OCI-LY3 (cell line): ENCODE data around the gene GRIK2.

Source experiments
- H2AFZ ChIP-seq: fragments of 200-600, 300-600 bp; shearing (Covaris generic); 2 replicates; pipeline ENCODE4 v1.6.0; 2014; ENCODE audit warnings: antibody characterized with exemption, low read depth, low read length
- H3K27ac ChIP-seq: fragments of 200-600, 300-600 bp; sonication (generic); 2 replicates; pipeline ENCODE4 v1.5.1; 2014; ENCODE audit warnings: mild to moderate bottlenecking, low read length, moderate library complexity, mixed read lengths
- H3K27me3 ChIP-seq: fragments of 200-600, 300-600 bp; sonication (generic); 2 replicates; pipeline ENCODE4 v1.6.1; 2014; ENCODE audit warnings: low read depth, low read length, mixed read lengths
- H3K36me3 ChIP-seq: fragments of 200-600, 300-600 bp; sonication (generic); replicated peaks from 2 replicates; pipeline ENCODE3; 2014; ENCODE audit warnings: low read depth, low read length, mixed read lengths
- H3K4me1 ChIP-seq: fragments of 300-600, 200-600 bp; sonication (generic); 2 replicates; pipeline ENCODE4 v1.6.1; 2014; ENCODE audit warnings: low read length, mixed read lengths
- H3K4me2 ChIP-seq: fragments of 200-600, 300-600 bp; sonication (generic); 2 replicates; pipeline ENCODE4 v1.6.1; 2014; ENCODE audit warnings: low read length, mixed read lengths
- H3K4me3 ChIP-seq: fragments of 300-600, 200-600 bp; sonication (generic); 2 replicates; pipeline ENCODE4 v1.5.1; 2014; ENCODE audit warnings: antibody characterized with exemption, mild to moderate bottlenecking, low read length, moderate library complexity
- H3K79me2 ChIP-seq: fragments of 300-600, 200-600 bp; shearing (Covaris generic); 2 replicates; pipeline ENCODE4 v1.6.1; 2014; ENCODE audit warnings: mild to moderate bottlenecking, low read length, mixed read lengths
- H3K9ac ChIP-seq: fragments of 300-600, 200-600 bp; shearing (Covaris generic); 2 replicates; pipeline ENCODE4 v1.6.0; 2014; ENCODE audit warnings: mild to moderate bottlenecking, low read length, moderate library complexity
- H3K9me3 ChIP-seq: fragments of 200-600, 300-600 bp; shearing (Covaris generic); 2 replicates; pipeline ENCODE4 v1.6.1; 2014; ENCODE audit warnings: low read length, mixed read lengths; ENCODE audit not compliant: insufficient read depth
- H4K20me1 ChIP-seq: fragments of 200-600, 300-600 bp; sonication (generic); 2 replicates; pipeline ENCODE4 v1.6.1; 2016; ENCODE audit warnings: low read length, mixed read lengths; ENCODE audit not compliant: insufficient read depth
- EZH2phosphoT487 ChIP-seq: fragments of 200-600 bp; shearing (Covaris generic); IDR thresholded peaks from 2 replicates; pipeline ENCODE4 v1.6.1; 2018; ENCODE audit warnings: antibody characterized with exemption, mixed run types, low read depth
- TF ChIP-seq, protein P1 (sequence below): fragments of 200-600, 300-600 bp; sonication (generic); IDR thresholded peaks from 2 replicates; pipeline ENCODE4 v1.5.1; 2014; ENCODE audit warnings: antibody characterized with exemption, low read length, low read depth

GRIK2 gene

DNA sequence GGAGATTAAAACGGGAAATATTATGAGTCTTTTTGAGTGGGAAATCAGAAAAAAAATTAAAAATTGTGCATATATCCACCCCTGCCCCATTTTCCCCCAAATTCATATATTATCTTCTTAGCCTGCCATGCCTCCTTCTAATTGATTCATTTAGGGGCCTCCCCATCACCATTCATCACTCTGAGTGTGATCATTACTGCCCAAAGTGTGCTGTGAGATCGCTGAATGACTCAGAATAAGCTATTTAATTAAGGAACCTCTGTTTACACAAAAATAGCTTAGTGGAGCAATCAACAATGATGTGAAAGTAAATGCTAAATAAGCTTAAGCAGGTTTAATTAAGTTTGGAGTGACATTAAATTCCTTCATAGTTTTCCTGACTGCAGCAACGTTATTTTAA, 645.5 kb downstream of the GRIK2 start:
- Histone ChIP-seq H3K27ac (no peak overlapping the region), H3K36me3 (no peaks in the 10 kb centered on the region), H3K4me2 (peak overlapping the region; percentile 51), H3K4me3 (peak overlapping the region; percentile 5), H4K20me1 (no peaks in the 10 kb centered on the region), H3K79me2 (no peaks in the 10 kb centered on the region), H3K4me1 (peaks cover 16% of the 10 kb centered on the region), H2AFZ (no peak overlapping the region), H3K27me3 (no peaks in the 10 kb centered on the region), H3K9ac (no peak overlapping the region), H3K9me3 (no peaks in the 10 kb centered on the region)
- TF ChIP-seq, protein P1, sequence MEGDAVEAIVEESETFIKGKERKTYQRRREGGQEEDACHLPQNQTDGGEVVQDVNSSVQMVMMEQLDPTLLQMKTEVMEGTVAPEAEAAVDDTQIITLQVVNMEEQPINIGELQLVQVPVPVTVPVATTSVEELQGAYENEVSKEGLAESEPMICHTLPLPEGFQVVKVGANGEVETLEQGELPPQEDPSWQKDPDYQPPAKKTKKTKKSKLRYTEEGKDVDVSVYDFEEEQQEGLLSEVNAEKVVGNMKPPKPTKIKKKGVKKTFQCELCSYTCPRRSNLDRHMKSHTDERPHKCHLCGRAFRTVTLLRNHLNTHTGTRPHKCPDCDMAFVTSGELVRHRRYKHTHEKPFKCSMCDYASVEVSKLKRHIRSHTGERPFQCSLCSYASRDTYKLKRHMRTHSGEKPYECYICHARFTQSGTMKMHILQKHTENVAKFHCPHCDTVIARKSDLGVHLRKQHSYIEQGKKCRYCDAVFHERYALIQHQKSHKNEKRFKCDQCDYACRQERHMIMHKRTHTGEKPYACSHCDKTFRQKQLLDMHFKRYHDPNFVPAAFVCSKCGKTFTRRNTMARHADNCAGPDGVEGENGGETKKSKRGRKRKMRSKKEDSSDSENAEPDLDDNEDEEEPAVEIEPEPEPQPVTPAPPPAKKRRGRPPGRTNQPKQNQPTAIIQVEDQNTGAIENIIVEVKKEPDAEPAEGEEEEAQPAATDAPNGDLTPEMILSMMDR, result no peak
- no peak for TF ChIP-seq EZH2phosphoT487

DNA sequence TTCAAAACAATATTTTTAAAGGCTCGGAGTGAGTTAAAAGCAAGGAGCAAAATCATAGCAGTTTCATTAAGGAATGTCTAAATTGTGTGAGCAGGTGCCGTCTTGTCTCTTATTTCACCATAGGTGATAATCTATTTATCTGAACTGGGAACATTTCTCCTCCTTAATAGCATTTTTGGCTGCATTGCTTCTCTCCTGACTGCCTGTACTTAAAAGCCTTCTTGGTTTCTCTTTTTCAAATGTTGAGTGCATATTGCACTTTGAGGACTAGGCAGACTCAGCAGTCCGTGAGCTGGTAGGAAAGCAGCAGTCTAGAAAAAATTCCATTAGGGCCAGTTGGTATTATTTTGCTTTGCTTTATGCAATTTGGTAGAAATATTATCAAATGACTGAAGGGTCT, 645.9 kb downstream of the GRIK2 start:
- Histone ChIP-seq H3K27ac (no peak overlapping the region), H4K20me1 (no peaks in the 10 kb centered on the region), H2AFZ (no peak overlapping the region), H3K4me3 (peak overlapping the region; percentile 5), H3K4me1 (peaks cover 16% of the 10 kb centered on the region), H3K79me2 (no peaks in the 10 kb centered on the region), H3K4me2 (peak overlapping the region; percentile 51), H3K9me3 (no peaks in the 10 kb centered on the region), H3K36me3 (no peaks in the 10 kb centered on the region), H3K27me3 (no peaks in the 10 kb centered on the region), H3K9ac (no peak overlapping the region)
- TF ChIP-seq, protein P1, result no peak
- TF ChIP-seq EZH2phosphoT487, result no peak

DNA sequence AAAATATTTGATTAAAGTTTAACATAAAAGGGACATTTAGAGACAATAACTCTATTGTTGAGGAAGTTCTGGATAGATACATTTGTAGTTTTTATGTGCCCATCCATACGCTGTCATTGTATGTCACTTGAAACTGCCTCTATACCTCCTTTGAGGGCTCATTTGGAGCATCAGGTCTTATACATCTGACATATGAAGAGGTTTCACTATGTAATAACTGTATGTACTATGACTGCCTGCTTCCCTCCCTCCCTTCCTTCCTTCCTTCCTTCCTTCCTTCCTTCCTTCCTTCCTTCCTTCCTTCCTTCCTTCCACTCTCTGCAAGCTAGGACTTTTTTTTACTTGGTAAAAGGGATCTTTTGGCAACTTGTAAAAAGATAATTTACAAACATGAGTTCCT, 657.5 kb downstream of the GRIK2 start:
- no peaks in the 10 kb centered on the region for H3K27me3 ChIP-seq
- H3K9me3 ChIP-seq, result no peaks in the 10 kb centered on the region
- H3K4me2 ChIP-seq, result no peak overlapping the region
- no peak overlapping the region for H2AFZ ChIP-seq
- no peaks in the 10 kb centered on the region for H3K36me3 ChIP-seq
- TF ChIP-seq EZH2phosphoT487, result no peak
- TF ChIP-seq, protein P1, result no peak
- no peaks in the 10 kb centered on the region for H3K4me1 ChIP-seq
- no peak overlapping the region for H3K4me3 ChIP-seq
- H3K79me2 ChIP-seq, result no peaks in the 10 kb centered on the region
- no peak overlapping the region for H3K27ac ChIP-seq
- no peaks in the 10 kb centered on the region for H4K20me1 ChIP-seq
- no peak overlapping the region for H3K9ac ChIP-seq

DNA sequence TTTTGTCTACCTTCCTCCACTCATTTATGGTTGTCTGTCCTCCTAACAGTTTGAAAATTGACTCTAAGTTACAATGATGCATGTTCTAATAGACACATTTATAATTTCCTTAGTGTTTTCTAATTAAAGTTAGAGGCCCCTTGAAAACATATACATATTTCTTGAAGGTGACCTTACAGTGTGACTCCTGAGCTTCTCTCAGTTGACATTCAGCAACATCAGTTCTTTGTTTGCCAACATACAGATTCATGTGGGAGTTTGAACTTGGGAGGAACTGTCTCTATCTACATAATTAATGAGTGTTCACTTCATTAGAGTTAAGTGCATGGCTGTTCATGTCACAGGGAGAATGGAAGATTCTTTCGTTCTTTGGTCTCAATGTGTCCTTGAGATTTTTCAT, 658.2 kb downstream of the GRIK2 start:
- no peaks in the 10 kb centered on the region for H3K36me3 ChIP-seq

More for the DNA sequence above, 658.2 kb downstream of the GRIK2 start:
- no peaks in the 10 kb centered on the region for H3K4me1 ChIP-seq
- no peak for TF ChIP-seq EZH2phosphoT487
- TF ChIP-seq, protein P1, result no peak
- no peak overlapping the region for H3K4me2 ChIP-seq
- H3K9me3 ChIP-seq, result no peaks in the 10 kb centered on the region
- no peaks in the 10 kb centered on the region for H3K79me2 ChIP-seq
- no peaks in the 10 kb centered on the region for H3K27me3 ChIP-seq
- no peak overlapping the region for H3K4me3 ChIP-seq
- H4K20me1 ChIP-seq, result no peaks in the 10 kb centered on the region
- H2AFZ ChIP-seq, result no peak overlapping the region
- H3K9ac ChIP-seq, result no peak overlapping the region
- no peak overlapping the region for H3K27ac ChIP-seq
